Neural progenitor cell (in vitro differentiated cells): ENCODE measurements around the gene OR2L13.

ENCODE experiments used
- EZH2 ChIP-seq: fragments of 200-600 bp; sonication (generic); IDR thresholded peaks from 2 replicates; pipeline ENCODE4 v1.6.1; 2017; ENCODE audit warnings: antibody characterized with exemption, mild to moderate bottlenecking, moderate library complexity
- EZH2phosphoT487 ChIP-seq: fragments of 200-600 bp; sonication (generic); IDR thresholded peaks from 2 replicates; pipeline ENCODE4 v1.6.1; 2017; ENCODE audit warnings: antibody characterized with exemption
- TF ChIP-seq, protein P1 (sequence below): fragments of 200-600 bp; sonication (generic); IDR thresholded peaks from 2 replicates; pipeline ENCODE4 v1.5.1; 2017; ENCODE audit warnings: antibody characterized with exemption, mild to moderate bottlenecking

DNA sequence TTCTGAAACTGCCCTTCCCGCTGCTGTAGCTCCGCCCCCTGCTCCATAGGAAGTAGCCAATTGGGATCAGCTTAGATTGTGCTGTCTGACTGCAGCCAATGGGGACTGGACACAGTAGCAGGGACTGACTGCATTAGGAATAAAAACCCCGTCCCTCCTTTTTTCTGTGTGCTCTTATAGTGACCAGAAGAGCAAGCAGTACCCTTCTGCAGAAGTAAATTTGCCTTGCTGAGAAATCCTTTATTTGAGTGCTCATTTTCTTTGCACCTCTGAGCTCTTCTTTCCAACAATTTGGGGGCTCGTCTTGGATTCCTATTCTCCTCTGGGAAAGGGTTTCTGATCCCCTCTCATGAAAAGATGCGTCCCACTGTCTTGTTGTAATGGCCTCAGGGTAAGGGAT is 16.2 kb downstream of the OR2L13 start:
- TF ChIP-seq, protein P1, sequence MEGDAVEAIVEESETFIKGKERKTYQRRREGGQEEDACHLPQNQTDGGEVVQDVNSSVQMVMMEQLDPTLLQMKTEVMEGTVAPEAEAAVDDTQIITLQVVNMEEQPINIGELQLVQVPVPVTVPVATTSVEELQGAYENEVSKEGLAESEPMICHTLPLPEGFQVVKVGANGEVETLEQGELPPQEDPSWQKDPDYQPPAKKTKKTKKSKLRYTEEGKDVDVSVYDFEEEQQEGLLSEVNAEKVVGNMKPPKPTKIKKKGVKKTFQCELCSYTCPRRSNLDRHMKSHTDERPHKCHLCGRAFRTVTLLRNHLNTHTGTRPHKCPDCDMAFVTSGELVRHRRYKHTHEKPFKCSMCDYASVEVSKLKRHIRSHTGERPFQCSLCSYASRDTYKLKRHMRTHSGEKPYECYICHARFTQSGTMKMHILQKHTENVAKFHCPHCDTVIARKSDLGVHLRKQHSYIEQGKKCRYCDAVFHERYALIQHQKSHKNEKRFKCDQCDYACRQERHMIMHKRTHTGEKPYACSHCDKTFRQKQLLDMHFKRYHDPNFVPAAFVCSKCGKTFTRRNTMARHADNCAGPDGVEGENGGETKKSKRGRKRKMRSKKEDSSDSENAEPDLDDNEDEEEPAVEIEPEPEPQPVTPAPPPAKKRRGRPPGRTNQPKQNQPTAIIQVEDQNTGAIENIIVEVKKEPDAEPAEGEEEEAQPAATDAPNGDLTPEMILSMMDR: no peak
- TF ChIP-seq EZH2 (no peak), EZH2phosphoT487 (no peak)
